ENCODE measurements around the gene LRP2BP. TPM values are rescaled to one million over a fixed set of nuclear protein-coding genes. Genes with fewer than 3 reads are reported as not detected.
A peak's percentile ranks its signal among the peaks of the same experiment; 100 is the strongest.

LRP2BP gene
- total and polyA plus RNA-seq, 2 experiments from 2014 or later = 0.28 to 1.7 TPM

GRCh38 chr4:185426960-185427688, 31.4 kb upstream of the LRP2BP start:
- peak overlapping the region; percentile 25; the same call in 2 of the 3 replicates for H3K4me3 Mint-ChIP-seq
- Histone ChIP-seq H3K27me3 (ENCODE audit: insufficient read depth) (no peaks in the 10 kb centered on the region), H3K4me1 (ENCODE audit: insufficient read depth) (peaks cover 5% of the 10 kb centered on the region; the same call in 1 of the 2 replicates), H3K79me2 (replicated peaks; ENCODE audit: insufficient read depth) (peaks cover 13% of the 10 kb centered on the region), H3K27ac (ENCODE audit: low read depth) (no peak overlapping the region), H3K4me2 (no peak overlapping the region), H4K20me1 (replicated peaks; ENCODE audit: insufficient read depth) (no peaks in the 10 kb centered on the region), H3K4me3 (no peak overlapping the region), H3K9me2 (ENCODE audit: insufficient read depth) (no peaks in the 10 kb centered on the region), H3F3A (replicated peaks; ENCODE audit: low read depth) (no peaks in the 10 kb centered on the region), H2AFZ (no peak overlapping the region), H3K36me3 (ENCODE audit: insufficient read depth) (no peaks in the 10 kb centered on the region)
- H3K9me3 Mint-ChIP-seq = no peaks in the 10 kb centered on the region; the same call in 2 of the 3 replicates
- no peak overlapping the region for H3K27ac Mint-ChIP-seq
- no peak for TF ChIP-seq ZNF462 (CRISPR knock-in tag; IDR thresholded peaks at IDR 0.05)
- TF ChIP-seq REST (IDR thresholded peaks at IDR 0.05; ENCODE audit: unreplicated experiment) = no peak
- TF ChIP-seq CREB1 (CRISPR knock-in tag; IDR thresholded peaks at IDR 0.05; ENCODE audit: low read depth) = no peak
- TF ChIP-seq ETS1 (IDR thresholded peaks at IDR 0.05) = no peak
- no peak for TF ChIP-seq POLR2AphosphoS5 (IDR thresholded peaks at IDR 0.05; ENCODE audit: low read depth)
- TF ChIP-seq EZH2phosphoT487 (IDR thresholded peaks at IDR 0.05; ENCODE audit: unreplicated experiment) = no peak
- no peak for TF ChIP-seq JUNB (IDR thresholded peaks at IDR 0.05; ENCODE audit: unreplicated experiment)
- no peak for TF ChIP-seq ZNF114 (CRISPR knock-in tag; IDR thresholded peaks at IDR 0.05)
- no peak for TF ChIP-seq NANOG (IDR thresholded peaks at IDR 0.05; ENCODE audit: borderline replicate concordance)
- TF ChIP-seq CTCF (conservative IDR thresholded peaks at IDR 0.05; ENCODE audit: low read depth in 2 of 2) = no peak
- no peak for TF ChIP-seq STAT1 (IDR thresholded peaks at IDR 0.05; ENCODE audit: unreplicated experiment)
- no peak for TF ChIP-seq ZNF331 (CRISPR knock-in tag; IDR thresholded peaks at IDR 0.05; ENCODE audit: low read depth)
- H3K4me1 Mint-ChIP-seq = peaks cover 7% of the 10 kb centered on the region
- no peak for ATAC-seq
- DNase-seq (ENCODE audit: low spot score) = no peak
- H3K36me3 Mint-ChIP-seq (ENCODE audit: low read depth) = no peaks in the 10 kb centered on the region; the same call in 2 of the 3 replicates
- H3K27me3 Mint-ChIP-seq (ENCODE audit: insufficient read depth, low read depth, poor library complexity) = peaks cover 6% of the 10 kb centered on the region
